H9 (cell line): Measurements from ENCODE around the gene SNTG2. TPM values are rescaled to one million over a fixed set of nuclear protein-coding genes. Genes with fewer than 3 reads are reported as not detected.

ENCODE experiments used
- DNase-seq: peaks from one replicate; pipeline ENCODE4 v3.0.0-alpha.2; 2017
- H2AFZ ChIP-seq: one replicate; pipeline ENCODE4 v1.6.1; 2013; ENCODE audit warnings: mild to moderate bottlenecking, low read length, control low read depth, moderate library complexity
- H2AK5ac ChIP-seq: 2 replicates; pipeline ENCODE4 v1.6.1; 2013; ENCODE audit warnings: low read length, control low read depth, mixed read lengths; ENCODE audit not compliant: insufficient read length
- H2BK120ac ChIP-seq: one replicate; pipeline ENCODE4 v1.6.1; 2013; ENCODE audit warnings: low read depth, mild to moderate bottlenecking, low read length, control low read depth, inconsistent platforms; ENCODE audit not compliant: poor library complexity, severe bottlenecking
- H2BK12ac ChIP-seq: 2 replicates; pipeline ENCODE4 v1.6.1; 2013; ENCODE audit warnings: low read length, control low read depth, mixed read lengths, low read depth; ENCODE audit not compliant: insufficient read length
- H2BK15ac ChIP-seq: 2 replicates; pipeline ENCODE4 v1.6.1; 2013; ENCODE audit warnings: low read depth, low read length, control low read depth
- H2BK20ac ChIP-seq: one replicate; pipeline ENCODE4 v1.6.1; 2013; ENCODE audit warnings: low read depth, mild to moderate bottlenecking, low read length, control low read depth, inconsistent platforms; ENCODE audit not compliant: poor library complexity, severe bottlenecking
- H2BK5ac ChIP-seq: 2 replicates; pipeline ENCODE4 v1.6.1; 2013; ENCODE audit warnings: low read length, control low read depth, mixed read lengths; ENCODE audit not compliant: insufficient read length
- H3K14ac ChIP-seq: 2 replicates; pipeline ENCODE4 v1.6.1; 2013; ENCODE audit warnings: low read length, control low read depth; ENCODE audit not compliant: insufficient read depth
- H3K18ac ChIP-seq: 2 replicates; pipeline ENCODE4 v1.6.1; 2013; ENCODE audit warnings: low read depth, mild to moderate bottlenecking, mixed read lengths, low read length, control low read depth; ENCODE audit not compliant: insufficient read length
- H3K23ac ChIP-seq: 2 replicates; pipeline ENCODE4 v1.6.1; 2013; ENCODE audit warnings: low read length, control low read depth, mixed read lengths, low read depth; ENCODE audit not compliant: insufficient read length
- H3K23me2 ChIP-seq: 2 replicates; pipeline ENCODE4 v1.6.1; 2013; ENCODE audit warnings: low read depth, mild to moderate bottlenecking, mixed read lengths, low read length, control low read depth; ENCODE audit not compliant: insufficient read length, poor library complexity, severe bottlenecking
- H3K27ac ChIP-seq: 2 replicates; pipeline ENCODE4 v1.5.1; 2013; ENCODE audit warnings: low read length, control low read depth, mixed read lengths, low read depth; ENCODE audit not compliant: insufficient read length
- H3K27me3 ChIP-seq: 2 replicates; pipeline ENCODE4 v1.6.1; 2013; ENCODE audit warnings: low read length, control low read depth, inconsistent platforms; ENCODE audit not compliant: insufficient read depth
- H3K4ac ChIP-seq: 2 replicates; pipeline ENCODE4 v1.6.1; 2013; ENCODE audit warnings: low read depth, mild to moderate bottlenecking, control low read depth, inconsistent platforms, low read length, moderate library complexity
- H3K4me1 ChIP-seq: 2 replicates; pipeline ENCODE4 v1.6.1; 2013; ENCODE audit warnings: low read length, control low read depth, inconsistent platforms; ENCODE audit not compliant: insufficient read depth
- H3K4me2 ChIP-seq: 2 replicates; pipeline ENCODE4 v1.6.1; 2013; ENCODE audit warnings: low read length, control low read depth, mixed read lengths; ENCODE audit not compliant: insufficient read length, insufficient read depth
- H3K56ac ChIP-seq: 2 replicates; pipeline ENCODE4 v1.6.1; 2013; ENCODE audit warnings: low read depth, mild to moderate bottlenecking, mixed read lengths, low read length, control low read depth; ENCODE audit not compliant: insufficient read length
- H3K79me1 ChIP-seq: 2 replicates; pipeline ENCODE4 v1.6.1; 2013; ENCODE audit warnings: low read depth, mild to moderate bottlenecking, moderate library complexity, low read length, control low read depth, inconsistent platforms; ENCODE audit not compliant: insufficient read depth, poor library complexity, severe bottlenecking
- H3K79me2 ChIP-seq: 2 replicates; pipeline ENCODE4 v1.6.1; 2013; ENCODE audit warnings: low read length, control low read depth, inconsistent platforms; ENCODE audit not compliant: insufficient read depth
- H3K9ac ChIP-seq: 2 replicates; pipeline ENCODE4 v1.6.1; 2013; ENCODE audit warnings: low read length, control low read depth, mixed read lengths; ENCODE audit not compliant: insufficient read length; ENCODE audit errors: extremely low read depth
- H3K9me3 ChIP-seq: one replicate; pipeline ENCODE4 v1.6.1; 2013; ENCODE audit warnings: low read depth, low read length, inconsistent platforms; ENCODE audit not compliant: control insufficient read depth
- H3T11ph ChIP-seq: one replicate; pipeline ENCODE4 v1.6.1; 2013; ENCODE audit warnings: mild to moderate bottlenecking, low read length, control low read depth, inconsistent platforms
- H4K20me1 ChIP-seq: one replicate; pipeline ENCODE4 v1.6.1; 2013; ENCODE audit not compliant: control insufficient read depth, insufficient read length, insufficient read depth
- H4K5ac ChIP-seq: 2 replicates; pipeline ENCODE4 v1.6.1; 2013; ENCODE audit warnings: low read depth, mild to moderate bottlenecking, mixed read lengths, low read length, control low read depth; ENCODE audit not compliant: insufficient read length
- H4K8ac ChIP-seq: replicated peaks from 2 replicates; pipeline ENCODE4 v1.6.1; 2013; ENCODE audit warnings: low read length, control low read depth, mixed read lengths, low read depth; ENCODE audit not compliant: insufficient read length
- H4K91ac ChIP-seq: 2 replicates; pipeline ENCODE4 v1.6.1; 2013; ENCODE audit warnings: low read depth, mild to moderate bottlenecking, moderate library complexity, mixed read lengths, low read length, control low read depth; ENCODE audit not compliant: insufficient read length
- H3K27ac Mint-ChIP-seq, 3 experiments: 2 replicates in 2 of 3; 3 replicates in 1 of 3; pipeline ENCODE4 v1.8.0; 2020 to 2021; ENCODE audit warnings: mixed read lengths in 3 of 3, mild to moderate bottlenecking in 1 of 3, moderate library complexity in 1 of 3
- H3K27me3 Mint-ChIP-seq: 2 replicates; pipeline ENCODE4 v1.8.0; 2021; ENCODE audit warnings: low read depth, mild to moderate bottlenecking, moderate library complexity, mixed read lengths
- H3K36me3 Mint-ChIP-seq, 3 experiments: 2 replicates in 2 of 3; 3 replicates in 1 of 3; pipeline ENCODE4 v1.8.0; 2020 to 2021; ENCODE audit warnings: low read depth in 3 of 3, mixed read lengths in 3 of 3; ENCODE audit not compliant: insufficient read depth in 1 of 3
- H3K4me1 Mint-ChIP-seq, 2 experiments: 2 replicates each; pipeline ENCODE4 v1.8.0; 2020; ENCODE audit warnings: mixed read lengths in 2 of 2
- H3K4me3 Mint-ChIP-seq, 2 experiments: 2 replicates in 1 of 2; 3 replicates in 1 of 2; pipeline ENCODE4 v1.8.0; 2020 to 2021; ENCODE audit warnings: mild to moderate bottlenecking in 2 of 2, mixed read lengths in 2 of 2, moderate library complexity in 1 of 2
- H3K9me3 Mint-ChIP-seq, 2 experiments: 2 replicates in 1 of 2; 3 replicates in 1 of 2; pipeline ENCODE4 v1.8.0; 2020; ENCODE audit warnings: mild to moderate bottlenecking in 2 of 2, mixed read lengths in 2 of 2, moderate library complexity in 1 of 2
- CTCF ChIP-seq: fragments of 200-600 bp; sonication (generic); conservative IDR thresholded peaks from 3 replicates; pipeline ENCODE4 v1.8.0; 2021; ENCODE audit warnings: antibody characterized with exemption, mild to moderate bottlenecking
- WGBS: extraction: QIAGEN DNeasy Blood & Tissue Kit; methylation state at CpG from one replicate; pipeline ENCODE4 v1.1.7; 2013; ENCODE audit warnings: missing lambda C conversion rate, low lambda C conversion rate, mixed read lengths; ENCODE audit not compliant: insufficient read length; ENCODE audit errors: extremely low coverage; 5-methylcytosine and 5-hydroxymethylcytosine counted together
- total RNA-seq: library from RNA; stranded (reverse); gene quantifications from 2 replicates; pipeline ENCODE4 v1.2.1, GENCODE V29; 2021

SNTG2 gene
- total RNA-seq, 1 experiment from 2014 or later: 13.2 TPM

- no peak overlapping the region for H3K56ac ChIP-seq
- H3K27me3 ChIP-seq: no peaks in the 10 kb centered on the region
- no peaks in the 10 kb centered on the region for H4K20me1 ChIP-seq
- no peak overlapping the region for H3K14ac ChIP-seq
- no peaks in the 10 kb centered on the region for H3K9me3 ChIP-seq
- H3T11ph ChIP-seq: no peak overlapping the region
- peaks cover 8% of the 10 kb centered on the region for H3K79me1 ChIP-seq
- peaks cover 2 to 9% (median 9%) of the 10 kb centered on the region in 3 experiments; a peak in 6 of 7 replicates for H3K36me3 Mint-ChIP-seq
- no peak overlapping the region for H3K27ac ChIP-seq
- H3K79me2 ChIP-seq: peaks cover 7% of the 10 kb centered on the region
- no peaks in the 10 kb centered on the region for H3K9me3 Mint-ChIP-seq
- H2BK120ac ChIP-seq: no peak overlapping the region
- H2AFZ ChIP-seq: no peak overlapping the region
- no peak overlapping the region for H4K8ac ChIP-seq
- DNase-seq: no peak
- no peaks in the 10 kb centered on the region for H3K27me3 Mint-ChIP-seq
- no peak overlapping the region for H3K4ac ChIP-seq
- no peak for TF ChIP-seq CTCF
- H2BK15ac ChIP-seq: no peak overlapping the region
- no CpG with 5 or more reads among the region's 3 CpGs for WGBS
- H3K23me2 ChIP-seq: no peaks in the 10 kb centered on the region
- no peak overlapping the region for H2AK5ac ChIP-seq
- no peak overlapping the region for H3K27ac Mint-ChIP-seq
- H3K4me1 ChIP-seq: peaks cover 2% of the 10 kb centered on the region; the same call in 1 of the 2 replicates
- H2BK5ac ChIP-seq: no peak overlapping the region
- H3K23ac ChIP-seq: no peak overlapping the region
- no peak overlapping the region for H4K91ac ChIP-seq
- no peak overlapping the region for H3K4me2 ChIP-seq
- H3K4me3 Mint-ChIP-seq: no peak overlapping the region
- H3K4me1 Mint-ChIP-seq: peaks cover 18 to 23% of the 10 kb centered on the region in 2 experiments; a peak in 3 of 4 replicates
- no peak overlapping the region for H3K9ac ChIP-seq
- H3K18ac ChIP-seq: no peak overlapping the region
- no peak overlapping the region for H2BK20ac ChIP-seq
- no peak overlapping the region for H4K5ac ChIP-seq
- no peak overlapping the region for H2BK12ac ChIP-seq
Measured at GRCh38 chr2:1020206-1020605, 69.6 kb downstream of the SNTG2 start.
